GM12801 (cell line): Measurements from ENCODE around the gene NOD1.

Experiments used
- TF ChIP-seq, protein P1 (sequence below): IDR thresholded peaks from one replicate; pipeline ENCODE4 v1.5.1; 2011; ENCODE audit warnings: control low read depth; ENCODE audit not compliant: insufficient read length; ENCODE audit errors: extremely low read depth

The NOD1 gene

DNA sequence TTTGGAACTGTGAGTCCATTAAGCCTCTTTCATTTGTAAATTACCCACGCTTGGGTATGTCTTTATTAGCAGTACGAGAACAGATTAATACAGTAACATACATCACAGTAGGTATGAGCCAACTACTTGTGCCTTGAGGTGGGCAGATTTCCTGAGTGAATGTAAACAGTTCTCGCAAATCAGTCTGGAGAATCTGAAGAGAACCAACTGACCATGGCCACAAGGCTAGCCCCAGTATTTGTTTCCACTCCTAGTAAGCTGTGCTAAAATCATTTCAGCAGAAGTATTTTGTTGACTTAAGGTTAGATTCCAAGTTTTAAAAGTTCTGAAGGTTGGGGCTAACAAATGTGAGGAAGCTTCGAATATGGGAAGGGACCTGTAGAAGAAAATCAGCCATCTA lies 82.9 kb downstream of the NOD1 start:
- TF ChIP-seq, protein P1, sequence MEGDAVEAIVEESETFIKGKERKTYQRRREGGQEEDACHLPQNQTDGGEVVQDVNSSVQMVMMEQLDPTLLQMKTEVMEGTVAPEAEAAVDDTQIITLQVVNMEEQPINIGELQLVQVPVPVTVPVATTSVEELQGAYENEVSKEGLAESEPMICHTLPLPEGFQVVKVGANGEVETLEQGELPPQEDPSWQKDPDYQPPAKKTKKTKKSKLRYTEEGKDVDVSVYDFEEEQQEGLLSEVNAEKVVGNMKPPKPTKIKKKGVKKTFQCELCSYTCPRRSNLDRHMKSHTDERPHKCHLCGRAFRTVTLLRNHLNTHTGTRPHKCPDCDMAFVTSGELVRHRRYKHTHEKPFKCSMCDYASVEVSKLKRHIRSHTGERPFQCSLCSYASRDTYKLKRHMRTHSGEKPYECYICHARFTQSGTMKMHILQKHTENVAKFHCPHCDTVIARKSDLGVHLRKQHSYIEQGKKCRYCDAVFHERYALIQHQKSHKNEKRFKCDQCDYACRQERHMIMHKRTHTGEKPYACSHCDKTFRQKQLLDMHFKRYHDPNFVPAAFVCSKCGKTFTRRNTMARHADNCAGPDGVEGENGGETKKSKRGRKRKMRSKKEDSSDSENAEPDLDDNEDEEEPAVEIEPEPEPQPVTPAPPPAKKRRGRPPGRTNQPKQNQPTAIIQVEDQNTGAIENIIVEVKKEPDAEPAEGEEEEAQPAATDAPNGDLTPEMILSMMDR = no peak

DNA sequence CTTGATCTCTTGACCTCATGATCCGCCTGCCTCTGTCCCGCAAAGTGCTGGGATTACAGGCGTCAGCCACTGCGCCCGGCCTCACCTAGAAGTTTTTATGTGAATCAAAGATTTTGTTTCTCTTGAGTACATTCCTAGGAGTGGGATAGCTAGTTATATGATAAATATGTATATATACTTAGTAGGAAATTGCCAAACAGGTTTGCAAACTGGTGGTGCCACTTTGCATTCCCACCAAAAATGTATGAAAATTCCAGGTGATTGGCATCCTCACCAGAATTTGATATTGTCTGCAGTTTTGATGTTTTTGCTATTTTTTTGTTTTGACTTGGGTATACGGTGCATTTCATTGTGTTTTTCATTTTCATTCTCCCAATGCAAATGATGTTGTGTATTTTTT lies 86.8 kb downstream of the NOD1 start:
- TF ChIP-seq, protein P1 = no peak

DNA sequence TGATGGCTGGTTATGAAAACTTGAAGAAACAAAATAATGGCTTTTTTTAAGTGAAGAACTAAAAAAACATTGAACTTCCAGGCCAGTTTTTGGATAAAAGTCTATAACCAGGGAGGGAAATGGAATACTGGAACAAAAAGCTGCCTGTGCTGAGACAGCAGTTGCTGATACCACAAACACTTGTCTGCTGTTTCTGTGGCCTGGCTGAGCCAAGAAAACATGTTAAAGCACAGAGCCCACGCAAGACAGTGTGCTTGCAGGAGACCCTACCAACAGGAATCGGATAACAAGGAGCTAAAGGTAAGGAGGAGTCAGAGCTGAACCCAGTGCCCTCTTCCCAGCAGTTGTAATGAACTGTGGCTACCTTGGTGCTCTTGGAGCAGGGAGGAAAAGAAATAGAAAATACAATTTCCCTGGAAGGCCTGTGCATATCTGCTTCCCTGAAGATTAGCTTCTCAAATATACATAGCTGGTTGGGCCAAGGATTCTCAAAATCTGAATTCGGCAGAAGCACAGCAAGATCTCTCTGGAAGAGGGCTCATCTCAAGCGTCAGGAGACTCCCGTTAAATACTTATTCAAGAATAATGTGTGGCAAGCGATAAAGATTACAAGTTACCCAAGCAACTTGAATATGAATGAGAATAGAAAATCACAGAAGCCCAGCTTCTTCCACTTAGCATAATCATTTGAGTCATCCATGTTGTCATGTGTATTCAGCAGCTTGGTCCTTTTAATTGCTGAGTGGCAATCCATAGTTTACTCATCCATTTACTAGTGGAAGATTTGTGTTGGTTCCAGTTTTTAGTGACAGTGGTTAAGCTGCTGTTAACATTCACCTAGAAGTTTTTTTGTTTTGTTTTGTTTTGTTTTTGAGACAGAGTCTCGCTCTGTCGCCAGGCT lies 87.6 kb downstream of the NOD1 start:
- TF ChIP-seq, protein P1 = no peak

DNA sequence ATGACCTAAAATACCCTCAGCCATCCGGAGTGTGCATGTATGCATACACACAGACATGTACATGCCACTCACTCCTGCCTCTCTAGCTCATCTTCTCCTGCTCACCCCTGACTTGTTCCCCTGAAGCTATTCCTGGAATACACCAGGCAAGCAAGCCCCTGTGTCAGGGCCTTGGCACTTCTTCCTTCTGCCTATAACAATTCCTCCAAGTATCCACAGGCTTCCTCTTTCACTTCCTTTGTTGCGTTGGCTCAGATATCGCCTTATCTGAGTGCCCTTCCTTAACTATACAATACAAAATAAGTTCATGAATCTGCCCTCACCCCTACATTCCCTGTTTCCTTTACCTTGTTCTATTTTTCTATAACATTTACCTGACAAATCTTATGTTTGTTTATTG lies 88.8 kb downstream of the NOD1 start:
- TF ChIP-seq, protein P1 = no peak

DNA sequence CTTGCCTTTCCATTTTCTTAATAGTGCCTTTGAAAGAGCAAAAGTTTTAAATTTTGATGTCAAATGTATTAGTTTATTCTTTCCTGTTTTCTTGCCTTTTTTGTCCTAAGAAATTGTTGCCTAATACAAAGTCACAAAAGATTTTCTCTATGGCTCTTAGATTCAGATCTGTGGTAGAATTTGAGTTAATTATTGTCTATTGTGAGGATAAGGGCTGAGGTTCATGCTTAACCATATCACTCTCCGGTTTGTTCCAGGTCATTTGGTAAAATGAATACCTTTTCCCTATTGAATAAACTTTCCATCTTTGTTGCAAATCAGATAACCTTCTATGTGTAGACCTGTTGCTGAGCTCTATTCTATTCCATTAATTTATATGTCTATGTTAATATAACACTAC lies 96.0 kb downstream of the NOD1 start:
- TF ChIP-seq, protein P1 = no peak

DNA sequence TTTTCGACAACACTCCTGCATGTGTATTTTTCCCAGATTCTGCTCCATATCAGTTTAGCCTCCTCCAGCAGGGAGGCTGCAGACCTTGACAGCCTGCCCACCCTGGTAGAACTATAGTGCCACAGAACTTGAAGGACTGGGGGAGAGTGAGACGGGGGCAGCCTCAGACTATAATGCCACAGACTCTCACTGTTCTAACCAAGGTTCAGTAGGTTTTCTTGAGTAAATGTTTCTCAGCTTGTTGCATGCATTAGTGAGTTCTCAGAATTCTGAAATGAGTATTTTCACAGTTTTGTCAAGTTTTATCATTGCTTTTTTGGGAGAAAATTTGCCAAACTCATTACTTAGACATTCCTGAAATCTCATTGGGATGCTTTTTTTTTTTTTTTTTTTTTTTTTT lies 98.3 kb downstream of the NOD1 start:
- TF ChIP-seq, protein P1 = no peak

DNA sequence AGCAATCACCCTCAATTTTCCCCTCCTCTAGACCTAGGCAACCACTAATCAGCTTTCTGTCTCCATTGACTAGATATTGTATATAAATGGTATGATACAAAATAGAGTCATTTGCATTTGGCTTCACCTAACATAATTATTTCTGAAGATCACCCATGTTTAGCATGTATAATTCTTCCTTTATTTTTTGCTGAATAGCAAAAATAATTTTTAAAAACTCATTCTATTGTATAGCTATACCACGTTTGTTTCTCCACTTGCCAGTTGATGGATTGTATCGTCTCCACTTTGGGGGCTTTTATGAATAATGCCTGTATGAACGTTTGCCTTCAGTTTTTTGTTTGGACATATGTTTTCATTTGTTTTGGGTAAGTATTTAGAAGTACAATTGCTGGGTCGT lies 98.8 kb downstream of the NOD1 start:
- TF ChIP-seq, protein P1 = no peak
